ENCODE measurements around the gene SIRPG. TPM values are rescaled to one million over a fixed set of nuclear protein-coding genes. Genes with fewer than 3 reads are reported as not detected.

Gene SIRPG
- total RNA-seq, 1 experiment from 2014 or later = not detected

GRCh38 chr20:1587781-1588532 lies 69.6 kb downstream of the SIRPG start:
- Histone ChIP-seq H3K14ac (ENCODE audit: insufficient read depth, low read length) (no peak overlapping the region), H4K91ac (ENCODE audit: insufficient read length, low read depth, low read length) (no peak overlapping the region), H3K9me3 (ENCODE audit: control insufficient read depth, low read depth, low read length) (no peaks in the 10 kb centered on the region), H3K79me2 (ENCODE audit: insufficient read depth, low read length) (no peaks in the 10 kb centered on the region), H2BK20ac (ENCODE audit: low read depth, low read length, poor library complexity, severe bottlenecking) (no peak overlapping the region), H3K23me2 (ENCODE audit: insufficient read length, low read depth, low read length, poor library complexity, severe bottlenecking) (no peaks in the 10 kb centered on the region), H3K4me1 (ENCODE audit: insufficient read depth, low read length) (no peaks in the 10 kb centered on the region), H2BK5ac (ENCODE audit: insufficient read length, low read length) (no peak overlapping the region), H3K4ac (ENCODE audit: low read depth, low read length) (no peak overlapping the region), H2AK5ac (ENCODE audit: insufficient read length, low read length) (no peak overlapping the region), H4K5ac (ENCODE audit: insufficient read length, low read depth, low read length) (no peak overlapping the region), H3K79me1 (ENCODE audit: insufficient read depth, low read depth, low read length, poor library complexity, severe bottlenecking) (no peaks in the 10 kb centered on the region), H3T11ph (ENCODE audit: low read length) (no peak overlapping the region), H2BK12ac (ENCODE audit: insufficient read length, low read depth, low read length) (no peak overlapping the region), H2BK15ac (ENCODE audit: low read depth, low read length) (no peak overlapping the region), H4K20me1 (ENCODE audit: control insufficient read depth, insufficient read depth, insufficient read length) (no peaks in the 10 kb centered on the region), H3K56ac (ENCODE audit: insufficient read length, low read depth, low read length) (no peak overlapping the region), H3K23ac (ENCODE audit: insufficient read length, low read depth, low read length) (no peak overlapping the region), H3K18ac (ENCODE audit: insufficient read length, low read depth, low read length) (no peak overlapping the region), H3K27me3 (ENCODE audit: insufficient read depth, low read length) (no peaks in the 10 kb centered on the region), H3K27ac (ENCODE audit: insufficient read length, low read depth, low read length) (no peak overlapping the region), H3K9ac (ENCODE audit: extremely low read depth, insufficient read length, low read length) (no peak overlapping the region), H2AFZ (ENCODE audit: low read length) (no peak overlapping the region), H3K4me2 (ENCODE audit: insufficient read depth, insufficient read length, low read length) (no peak overlapping the region), H4K8ac (replicated peaks; ENCODE audit: insufficient read length, low read depth, low read length) (no peak overlapping the region), H2BK120ac (ENCODE audit: low read depth, low read length, poor library complexity, severe bottlenecking) (no peak overlapping the region)
- Mint-ChIP-seq H3K9me3 (no peaks in the 10 kb centered on the region), H3K4me1 (no peaks in the 10 kb centered on the region), H3K36me3 (ENCODE audit: insufficient read depth in 1 of 3, low read depth in 3 of 3) (no peaks in the 10 kb centered on the region), H3K27ac (no peak overlapping the region), H3K4me3 (no peak overlapping the region), H3K27me3 (ENCODE audit: low read depth) (no peaks in the 10 kb centered on the region)
- WGBS (ENCODE audit: extremely low coverage, insufficient read length, low lambda C conversion rate) = no CpG with 5 or more reads among the region's 3 CpGs
- DNase-seq = no peak
- TF ChIP-seq, protein P1, sequence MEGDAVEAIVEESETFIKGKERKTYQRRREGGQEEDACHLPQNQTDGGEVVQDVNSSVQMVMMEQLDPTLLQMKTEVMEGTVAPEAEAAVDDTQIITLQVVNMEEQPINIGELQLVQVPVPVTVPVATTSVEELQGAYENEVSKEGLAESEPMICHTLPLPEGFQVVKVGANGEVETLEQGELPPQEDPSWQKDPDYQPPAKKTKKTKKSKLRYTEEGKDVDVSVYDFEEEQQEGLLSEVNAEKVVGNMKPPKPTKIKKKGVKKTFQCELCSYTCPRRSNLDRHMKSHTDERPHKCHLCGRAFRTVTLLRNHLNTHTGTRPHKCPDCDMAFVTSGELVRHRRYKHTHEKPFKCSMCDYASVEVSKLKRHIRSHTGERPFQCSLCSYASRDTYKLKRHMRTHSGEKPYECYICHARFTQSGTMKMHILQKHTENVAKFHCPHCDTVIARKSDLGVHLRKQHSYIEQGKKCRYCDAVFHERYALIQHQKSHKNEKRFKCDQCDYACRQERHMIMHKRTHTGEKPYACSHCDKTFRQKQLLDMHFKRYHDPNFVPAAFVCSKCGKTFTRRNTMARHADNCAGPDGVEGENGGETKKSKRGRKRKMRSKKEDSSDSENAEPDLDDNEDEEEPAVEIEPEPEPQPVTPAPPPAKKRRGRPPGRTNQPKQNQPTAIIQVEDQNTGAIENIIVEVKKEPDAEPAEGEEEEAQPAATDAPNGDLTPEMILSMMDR (conservative IDR thresholded peaks at IDR 0.05) = no peak

Data from H9 (cell line).